ENCODE measurements around the gene SZT2. TPM values are rescaled to one million over a fixed set of nuclear protein-coding genes. Genes with fewer than 3 reads are reported as not detected.
"Not testable (repeated sequence)": the region's sequence is repeated elsewhere in the genome, so short reads cannot be mapped to it uniquely, and the experiment has no call there.

The SZT2 gene
- total and polyA plus RNA-seq, 2 donors: 8.8 to 19.9 TPM

GRCh38 chr1:43366601-43367025 lies 23.1 kb upstream of the SZT2 start:
- 62% methylated on average over 5 of the region's 5 CpGs for WGBS
- DNase-seq (ENCODE audit: low read depth in 6 of 9, low spot score in 9 of 9): no peak
- peaks cover 0 to 6% of the 10 kb centered on the region in 2 donors for H3K9me3 ChIP-seq (ENCODE audit: control insufficient read depth in 2 of 2, insufficient read depth in 1 of 2, low read length in 1 of 2)
- peaks cover 11 to 24% of the 10 kb centered on the region in 2 donors for H3K4me1 ChIP-seq (ENCODE audit: control insufficient read depth in 2 of 2, insufficient read depth in 2 of 2, low read length in 2 of 2)
- peaks cover 36% of the 10 kb centered on the region in 2 donors for H3K36me3 ChIP-seq (ENCODE audit: control insufficient read depth in 2 of 2, insufficient read depth in 2 of 2, low read length in 1 of 2)
- peak overlapping the region; percentile 61 to 74 for H3K4me3 ChIP-seq (ENCODE audit: low read length in 2 of 2)
- H3K27ac ChIP-seq (ENCODE audit: low read depth in 1 of 2, low read length in 1 of 2): no peak overlapping the region
- H3K27me3 ChIP-seq (ENCODE audit: control insufficient read depth in 2 of 2, insufficient read depth in 1 of 2, low read length in 1 of 2): no peaks in the 10 kb centered on the region

GRCh38 chr1:43367026-43367903 lies 22.4 kb upstream of the SZT2 start:
- DNase-seq (ENCODE audit: low read depth in 6 of 9, low spot score in 9 of 9): peak in 4 of 9 donors; percentile 18 to 41 (median 20)
- Histone ChIP-seq H3K27ac (ENCODE audit: low read depth in 1 of 2, low read length in 1 of 2) (peak overlapping the region in 1 of 2 donors; percentile 81), H3K27me3 (ENCODE audit: control insufficient read depth in 2 of 2, insufficient read depth in 1 of 2, low read length in 1 of 2) (no peaks in the 10 kb centered on the region), H3K9me3 (ENCODE audit: control insufficient read depth in 2 of 2, insufficient read depth in 1 of 2, low read length in 1 of 2) (peaks cover 0 to 6% of the 10 kb centered on the region in 2 donors), H3K4me1 (ENCODE audit: control insufficient read depth in 2 of 2, insufficient read depth in 2 of 2, low read length in 2 of 2) (peaks cover 11 to 24% of the 10 kb centered on the region in 2 donors), H3K4me3 (ENCODE audit: low read length in 2 of 2) (peak overlapping the region; percentile 61 to 74), H3K36me3 (ENCODE audit: control insufficient read depth in 2 of 2, insufficient read depth in 2 of 2, low read length in 1 of 2) (peaks cover 30 to 33% of the 10 kb centered on the region in 2 donors)
- 6% methylated on average over 48 of the region's 48 CpGs for WGBS

GRCh38 chr1:43367904-43368645 lies 21.6 kb upstream of the SZT2 start, which contains the start of gene ELOVL1:
Gene ELOVL1, minus strand, starts transcription at chr1:43368011. Its CDS starts 2,402 bp downstream, at chr1:43365609.
- DNase-seq (ENCODE audit: low read depth in 6 of 9, low spot score in 9 of 9): peak in 7 of 9 donors; percentile 36 to 84 (median 65)
- peak within 1 kb of the TSS; percentile 70 to 89 for H3K27ac ChIP-seq (ENCODE audit: low read depth in 1 of 2, low read length in 1 of 2)
- under 1% methylated on average over 56 of the region's 58 CpGs for WGBS
- peaks cover 0 to 6% of the 10 kb centered on the region in 2 donors for H3K9me3 ChIP-seq (ENCODE audit: control insufficient read depth in 2 of 2, insufficient read depth in 1 of 2, low read length in 1 of 2)
- H3K4me3 ChIP-seq (ENCODE audit: low read length in 2 of 2): peak within 1 kb of the TSS; percentile 61 to 74
- peaks cover 22 to 28% of the 10 kb centered on the region in 2 donors for H3K36me3 ChIP-seq (ENCODE audit: control insufficient read depth in 2 of 2, insufficient read depth in 2 of 2, low read length in 1 of 2)
- no peaks in the 10 kb centered on the region for H3K27me3 ChIP-seq (ENCODE audit: control insufficient read depth in 2 of 2, insufficient read depth in 1 of 2, low read length in 1 of 2)
- peaks cover 11 to 24% of the 10 kb centered on the region in 2 donors for H3K4me1 ChIP-seq (ENCODE audit: control insufficient read depth in 2 of 2, insufficient read depth in 2 of 2, low read length in 2 of 2)

GRCh38 chr1:43368646-43369020 lies 21.1 kb upstream of the SZT2 start:
- Histone ChIP-seq H3K36me3 (ENCODE audit: control insufficient read depth in 2 of 2, insufficient read depth in 2 of 2, low read length in 1 of 2) (peaks cover 17 to 26% of the 10 kb centered on the region in 2 donors), H3K27ac (ENCODE audit: low read depth in 1 of 2, low read length in 1 of 2) (peak overlapping the region in 1 of 2 donors; percentile 89), H3K4me3 (ENCODE audit: low read length in 2 of 2) (peak overlapping the region; percentile 61 to 74), H3K9me3 (ENCODE audit: control insufficient read depth in 2 of 2, insufficient read depth in 1 of 2, low read length in 1 of 2) (peaks cover 0 to 6% of the 10 kb centered on the region in 2 donors), H3K27me3 (ENCODE audit: control insufficient read depth in 2 of 2, insufficient read depth in 1 of 2, low read length in 1 of 2) (no peaks in the 10 kb centered on the region), H3K4me1 (ENCODE audit: control insufficient read depth in 2 of 2, insufficient read depth in 2 of 2, low read length in 2 of 2) (peaks cover 11 to 24% of the 10 kb centered on the region in 2 donors)
- 24% methylated on average over 6 of the region's 6 CpGs for WGBS
- no peak for DNase-seq (ENCODE audit: low read depth in 6 of 9, low spot score in 9 of 9)

GRCh38 chr1:43369779-43370178 lies 19.9 kb upstream of the SZT2 start:
- 97% methylated on average over 6 of the region's 6 CpGs for WGBS
- Histone ChIP-seq H3K36me3 (ENCODE audit: control insufficient read depth in 2 of 2, insufficient read depth in 2 of 2, low read length in 1 of 2) (peaks cover 7 to 15% of the 10 kb centered on the region in 2 donors), H3K4me1 (ENCODE audit: control insufficient read depth in 2 of 2, insufficient read depth in 2 of 2, low read length in 2 of 2) (peaks cover 11 to 24% of the 10 kb centered on the region in 2 donors)
- not testable (repeated sequence) for DNase-seq (ENCODE audit: low read depth in 6 of 9, low spot score in 9 of 9); H3K27ac ChIP-seq (ENCODE audit: low read depth in 1 of 2, low read length in 1 of 2); H3K9me3 ChIP-seq (ENCODE audit: control insufficient read depth in 2 of 2, insufficient read depth in 1 of 2, low read length in 1 of 2); H3K27me3 ChIP-seq (ENCODE audit: control insufficient read depth in 2 of 2, insufficient read depth in 1 of 2, low read length in 1 of 2); H3K4me3 ChIP-seq (ENCODE audit: low read length in 2 of 2)

- DNase-seq (ENCODE audit: low read depth in 6 of 9, low spot score in 9 of 9): no peak
- Histone ChIP-seq H3K36me3 (ENCODE audit: control insufficient read depth in 2 of 2, insufficient read depth in 2 of 2, low read length in 1 of 2) (peaks cover 0 to 7% of the 10 kb centered on the region in 2 donors), H3K4me3 (ENCODE audit: low read length in 2 of 2) (no peak overlapping the region), H3K4me1 (ENCODE audit: control insufficient read depth in 2 of 2, insufficient read depth in 2 of 2, low read length in 2 of 2) (peaks cover 11 to 24% of the 10 kb centered on the region in 2 donors), H3K9me3 (ENCODE audit: control insufficient read depth in 2 of 2, insufficient read depth in 1 of 2, low read length in 1 of 2) (peaks cover 0 to 6% of the 10 kb centered on the region in 2 donors), H3K27ac (ENCODE audit: low read depth in 1 of 2, low read length in 1 of 2) (no peak overlapping the region), H3K27me3 (ENCODE audit: control insufficient read depth in 2 of 2, insufficient read depth in 1 of 2, low read length in 1 of 2) (no peaks in the 10 kb centered on the region)
- WGBS: 95% methylated on average over 4 of the region's 4 CpGs
Measured at GRCh38 chr1:43370564-43370963, 19.1 kb upstream of the SZT2 start.

GRCh38 chr1:43372172-43372571 lies 17.5 kb upstream of the SZT2 start:
- no peak overlapping the region for H3K4me3 ChIP-seq (ENCODE audit: low read length in 2 of 2)
- H3K36me3 ChIP-seq (ENCODE audit: control insufficient read depth in 2 of 2, insufficient read depth in 2 of 2, low read length in 1 of 2): peaks cover 0 to 7% of the 10 kb centered on the region in 2 donors
- peaks cover 8 to 10% of the 10 kb centered on the region in 2 donors for H3K4me1 ChIP-seq (ENCODE audit: control insufficient read depth in 2 of 2, insufficient read depth in 2 of 2, low read length in 2 of 2)
- WGBS: over 99% methylated on average over 5 of the region's 5 CpGs
- H3K27ac ChIP-seq (ENCODE audit: low read depth in 1 of 2, low read length in 1 of 2): no peak overlapping the region
- DNase-seq (ENCODE audit: low read depth in 6 of 9, low spot score in 9 of 9): no peak
- H3K27me3 ChIP-seq (ENCODE audit: control insufficient read depth in 2 of 2, insufficient read depth in 1 of 2, low read length in 1 of 2): no peaks in the 10 kb centered on the region
- no peaks in the 10 kb centered on the region for H3K9me3 ChIP-seq (ENCODE audit: control insufficient read depth in 2 of 2, insufficient read depth in 1 of 2, low read length in 1 of 2)

GRCh38 chr1:43373066-43373940 lies 16.4 kb upstream of the SZT2 start:
- H3K4me3 ChIP-seq (ENCODE audit: low read length in 2 of 2): no peak overlapping the region
- H3K36me3 ChIP-seq (ENCODE audit: control insufficient read depth in 2 of 2, insufficient read depth in 2 of 2, low read length in 1 of 2): peaks cover 0 to 7% of the 10 kb centered on the region in 2 donors
- H3K27me3 ChIP-seq (ENCODE audit: control insufficient read depth in 2 of 2, insufficient read depth in 1 of 2, low read length in 1 of 2): no peaks in the 10 kb centered on the region
- no peak overlapping the region for H3K27ac ChIP-seq (ENCODE audit: low read depth in 1 of 2, low read length in 1 of 2)
- DNase-seq (ENCODE audit: low read depth in 6 of 9, low spot score in 9 of 9): no peak
- H3K9me3 ChIP-seq (ENCODE audit: control insufficient read depth in 2 of 2, insufficient read depth in 1 of 2, low read length in 1 of 2): no peaks in the 10 kb centered on the region
- H3K4me1 ChIP-seq (ENCODE audit: control insufficient read depth in 2 of 2, insufficient read depth in 2 of 2, low read length in 2 of 2): peaks cover 5 to 6% of the 10 kb centered on the region in 2 donors
- 94% methylated on average over 4 of the region's 4 CpGs for WGBS
